MM.1S (cell line): ENCODE results near the gene C3orf20.

ENCODE experiments used
- EZH2phosphoT487 ChIP-seq: fragments of 300-600 bp; sonication (generic); IDR thresholded peaks from 2 replicates; pipeline ENCODE4 v1.6.1; 2018; ENCODE audit warnings: antibody characterized with exemption, low read length
- TF ChIP-seq, protein P1 (sequence below): fragments of 300-600 bp; sonication (generic); IDR thresholded peaks from 2 replicates; pipeline ENCODE4 v1.5.1; 2016; ENCODE audit warnings: antibody characterized with exemption, low read length, mixed read lengths

DNA sequence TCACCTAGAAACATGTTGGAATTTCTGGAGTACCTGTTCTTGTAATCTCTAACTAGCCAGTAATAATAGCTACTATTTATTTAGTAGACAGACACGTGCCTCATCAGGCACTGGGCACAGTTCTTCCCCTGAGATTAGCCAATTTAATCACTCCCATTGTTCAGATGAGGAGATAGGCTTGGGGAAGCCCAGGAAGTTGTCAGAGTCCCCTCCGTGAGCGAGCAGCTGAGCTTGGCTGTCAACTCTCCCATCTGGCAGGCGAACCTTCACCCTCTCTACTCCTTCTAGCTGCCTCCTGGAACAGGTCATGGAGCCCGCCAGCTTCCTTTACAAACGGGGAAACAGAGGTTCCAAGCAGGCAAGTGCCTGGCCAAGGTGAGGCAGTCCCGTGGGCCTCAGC is 112.7 kb downstream of the C3orf20 start:
- TF ChIP-seq EZH2phosphoT487, result no peak
- TF ChIP-seq, protein P1, sequence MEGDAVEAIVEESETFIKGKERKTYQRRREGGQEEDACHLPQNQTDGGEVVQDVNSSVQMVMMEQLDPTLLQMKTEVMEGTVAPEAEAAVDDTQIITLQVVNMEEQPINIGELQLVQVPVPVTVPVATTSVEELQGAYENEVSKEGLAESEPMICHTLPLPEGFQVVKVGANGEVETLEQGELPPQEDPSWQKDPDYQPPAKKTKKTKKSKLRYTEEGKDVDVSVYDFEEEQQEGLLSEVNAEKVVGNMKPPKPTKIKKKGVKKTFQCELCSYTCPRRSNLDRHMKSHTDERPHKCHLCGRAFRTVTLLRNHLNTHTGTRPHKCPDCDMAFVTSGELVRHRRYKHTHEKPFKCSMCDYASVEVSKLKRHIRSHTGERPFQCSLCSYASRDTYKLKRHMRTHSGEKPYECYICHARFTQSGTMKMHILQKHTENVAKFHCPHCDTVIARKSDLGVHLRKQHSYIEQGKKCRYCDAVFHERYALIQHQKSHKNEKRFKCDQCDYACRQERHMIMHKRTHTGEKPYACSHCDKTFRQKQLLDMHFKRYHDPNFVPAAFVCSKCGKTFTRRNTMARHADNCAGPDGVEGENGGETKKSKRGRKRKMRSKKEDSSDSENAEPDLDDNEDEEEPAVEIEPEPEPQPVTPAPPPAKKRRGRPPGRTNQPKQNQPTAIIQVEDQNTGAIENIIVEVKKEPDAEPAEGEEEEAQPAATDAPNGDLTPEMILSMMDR, result no peak
